ENCODE measurements around the gene RIOK3.

RIOK3 gene

GRCh38 chr18:23521271-23521670, 68.2 kb downstream of the RIOK3 start:
- H3K9ac ChIP-seq (ENCODE audit: low read length) = no peak overlapping the region
- no peaks in the 10 kb centered on the region for H3K4me1 ChIP-seq (ENCODE audit: insufficient read depth, low read length)
- H3K9me3 ChIP-seq (ENCODE audit: low read length) = no peaks in the 10 kb centered on the region
- H3K36me3 ChIP-seq (ENCODE audit: insufficient read depth, low read length) = peaks cover 77% of the 10 kb centered on the region
- H3K27ac ChIP-seq (ENCODE audit: low read depth, low read length) = no peak overlapping the region
- no peaks in the 10 kb centered on the region for H3K27me3 ChIP-seq (ENCODE audit: control insufficient read depth in 1 of 2, insufficient read depth in 2 of 2, low read length in 2 of 2)
- H3K4me3 ChIP-seq (ENCODE audit: low read depth in 1 of 2, low read length in 2 of 2) = no peak overlapping the region

GRCh38 chr18:23521907-23522306, 68.8 kb downstream of the RIOK3 start:
- Histone ChIP-seq H3K27ac (ENCODE audit: low read depth, low read length) (no peak overlapping the region), H3K36me3 (ENCODE audit: insufficient read depth, low read length) (peaks cover 78% of the 10 kb centered on the region)

GRCh38 chr18:23523429-23524212, 70.5 kb downstream of the RIOK3 start:
- Histone ChIP-seq H3K27ac (ENCODE audit: low read depth, low read length) (no peak overlapping the region), H3K4me1 (ENCODE audit: insufficient read depth, low read length) (no peaks in the 10 kb centered on the region), H3K4me3 (ENCODE audit: low read depth in 1 of 2, low read length in 2 of 2) (no peak overlapping the region), H3K36me3 (ENCODE audit: insufficient read depth, low read length) (peaks cover 72% of the 10 kb centered on the region), H3K9ac (ENCODE audit: low read length) (no peak overlapping the region), H3K27me3 (ENCODE audit: control insufficient read depth in 1 of 2, insufficient read depth in 2 of 2, low read length in 2 of 2) (no peaks in the 10 kb centered on the region), H3K9me3 (ENCODE audit: low read length) (no peaks in the 10 kb centered on the region)

More at GRCh38 chr18:23521907-23522306, 68.8 kb downstream of the RIOK3 start:
- no peak overlapping the region for H3K9ac ChIP-seq (ENCODE audit: low read length)
- no peaks in the 10 kb centered on the region for H3K27me3 ChIP-seq (ENCODE audit: control insufficient read depth in 1 of 2, insufficient read depth in 2 of 2, low read length in 2 of 2)
- H3K9me3 ChIP-seq (ENCODE audit: low read length) = no peaks in the 10 kb centered on the region
- H3K4me1 ChIP-seq (ENCODE audit: insufficient read depth, low read length) = no peaks in the 10 kb centered on the region
- H3K4me3 ChIP-seq (ENCODE audit: low read depth in 1 of 2, low read length in 2 of 2) = no peak overlapping the region

- H3K9me3 ChIP-seq (ENCODE audit: low read length) = no peaks in the 10 kb centered on the region
- no peak overlapping the region for H3K4me3 ChIP-seq (ENCODE audit: low read depth in 1 of 2, low read length in 2 of 2)
- H3K36me3 ChIP-seq (ENCODE audit: insufficient read depth, low read length) = peaks cover 72% of the 10 kb centered on the region
- H3K9ac ChIP-seq (ENCODE audit: low read length) = no peak overlapping the region
- no peaks in the 10 kb centered on the region for H3K27me3 ChIP-seq (ENCODE audit: control insufficient read depth in 1 of 2, insufficient read depth in 2 of 2, low read length in 2 of 2)
- no peaks in the 10 kb centered on the region for H3K4me1 ChIP-seq (ENCODE audit: insufficient read depth, low read length)
- no peak overlapping the region for H3K27ac ChIP-seq (ENCODE audit: low read depth, low read length)
Observed at GRCh38 chr18:23524213-23524707, 71.2 kb downstream of the RIOK3 start.

GRCh38 chr18:23526501-23527063, 73.5 kb downstream of the RIOK3 start:
- Histone ChIP-seq H3K36me3 (ENCODE audit: insufficient read depth, low read length) (peaks cover 74% of the 10 kb centered on the region), H3K27ac (ENCODE audit: low read depth, low read length) (no peak overlapping the region), H3K27me3 (ENCODE audit: control insufficient read depth in 1 of 2, insufficient read depth in 2 of 2, low read length in 2 of 2) (no peaks in the 10 kb centered on the region), H3K9me3 (ENCODE audit: low read length) (no peaks in the 10 kb centered on the region), H3K9ac (ENCODE audit: low read length) (no peak overlapping the region), H3K4me1 (ENCODE audit: insufficient read depth, low read length) (no peaks in the 10 kb centered on the region), H3K4me3 (ENCODE audit: low read depth in 1 of 2, low read length in 2 of 2) (no peak overlapping the region)

- H3K36me3 ChIP-seq (ENCODE audit: insufficient read depth, low read length) = peaks cover 71% of the 10 kb centered on the region
- no peak overlapping the region for H3K9ac ChIP-seq (ENCODE audit: low read length)
- no peak overlapping the region for H3K4me3 ChIP-seq (ENCODE audit: low read depth in 1 of 2, low read length in 2 of 2)
- no peaks in the 10 kb centered on the region for H3K9me3 ChIP-seq (ENCODE audit: low read length)
- H3K27ac ChIP-seq (ENCODE audit: low read depth, low read length) = no peak overlapping the region
- H3K27me3 ChIP-seq (ENCODE audit: control insufficient read depth in 1 of 2, insufficient read depth in 2 of 2, low read length in 2 of 2) = no peaks in the 10 kb centered on the region
- no peaks in the 10 kb centered on the region for H3K4me1 ChIP-seq (ENCODE audit: insufficient read depth, low read length)
Observed at GRCh38 chr18:23528580-23529472, 75.7 kb downstream of the RIOK3 start.

GRCh38 chr18:23529604-23530003, 76.5 kb downstream of the RIOK3 start:
- H3K4me3 ChIP-seq (ENCODE audit: low read depth in 1 of 2, low read length in 2 of 2) = no peak overlapping the region
- no peaks in the 10 kb centered on the region for H3K27me3 ChIP-seq (ENCODE audit: control insufficient read depth in 1 of 2, insufficient read depth in 2 of 2, low read length in 2 of 2)
- no peak overlapping the region for H3K27ac ChIP-seq (ENCODE audit: low read depth, low read length)
- H3K4me1 ChIP-seq (ENCODE audit: insufficient read depth, low read length) = no peaks in the 10 kb centered on the region
- H3K36me3 ChIP-seq (ENCODE audit: insufficient read depth, low read length) = peaks cover 69% of the 10 kb centered on the region
- no peaks in the 10 kb centered on the region for H3K9me3 ChIP-seq (ENCODE audit: low read length)
- H3K9ac ChIP-seq (ENCODE audit: low read length) = no peak overlapping the region

- Histone ChIP-seq H3K9ac (ENCODE audit: low read length) (no peak overlapping the region), H3K4me3 (ENCODE audit: low read depth in 1 of 2, low read length in 2 of 2) (no peak overlapping the region), H3K9me3 (ENCODE audit: low read length) (no peaks in the 10 kb centered on the region), H3K27me3 (ENCODE audit: control insufficient read depth in 1 of 2, insufficient read depth in 2 of 2, low read length in 2 of 2) (no peaks in the 10 kb centered on the region), H3K36me3 (ENCODE audit: insufficient read depth, low read length) (peaks cover 72% of the 10 kb centered on the region), H3K4me1 (ENCODE audit: insufficient read depth, low read length) (no peaks in the 10 kb centered on the region), H3K27ac (ENCODE audit: low read depth, low read length) (no peak overlapping the region)
Observed at GRCh38 chr18:23530195-23530594, 77.1 kb downstream of the RIOK3 start.

GRCh38 chr18:23531912-23532311, 78.8 kb downstream of the RIOK3 start:
- Histone ChIP-seq H3K27ac (ENCODE audit: low read depth, low read length) (no peak overlapping the region), H3K9me3 (ENCODE audit: low read length) (no peaks in the 10 kb centered on the region), H3K4me3 (ENCODE audit: low read depth in 1 of 2, low read length in 2 of 2) (no peak overlapping the region), H3K36me3 (ENCODE audit: insufficient read depth, low read length) (peaks cover 73% of the 10 kb centered on the region), H3K9ac (ENCODE audit: low read length) (no peak overlapping the region), H3K27me3 (ENCODE audit: control insufficient read depth in 1 of 2, insufficient read depth in 2 of 2, low read length in 2 of 2) (no peaks in the 10 kb centered on the region), H3K4me1 (ENCODE audit: insufficient read depth, low read length) (no peaks in the 10 kb centered on the region)

Data from muscle layer of colon (tissue), 2 donors.